ENCODE results near the gene EIF2B2.

DNA sequence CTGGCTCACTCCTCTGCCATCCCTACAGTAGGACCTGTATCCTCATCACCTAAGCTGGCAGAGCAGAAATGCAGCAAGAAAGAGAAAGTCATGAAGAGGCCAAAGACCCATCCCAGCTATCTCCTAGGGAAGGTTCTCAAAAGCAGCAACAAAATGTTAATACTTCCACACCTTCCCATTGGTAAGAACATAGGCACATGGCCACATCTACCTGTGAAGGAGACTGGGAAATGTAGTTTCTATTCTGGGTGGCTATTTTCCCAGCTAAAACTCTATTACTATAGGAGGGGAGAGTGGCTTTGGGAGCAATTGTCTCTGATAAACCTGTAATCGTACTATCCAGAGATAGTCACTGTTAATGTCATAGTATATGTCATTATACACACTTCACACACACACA, 13.7 kb upstream of the EIF2B2 start:
- TF ChIP-seq, protein P1, sequence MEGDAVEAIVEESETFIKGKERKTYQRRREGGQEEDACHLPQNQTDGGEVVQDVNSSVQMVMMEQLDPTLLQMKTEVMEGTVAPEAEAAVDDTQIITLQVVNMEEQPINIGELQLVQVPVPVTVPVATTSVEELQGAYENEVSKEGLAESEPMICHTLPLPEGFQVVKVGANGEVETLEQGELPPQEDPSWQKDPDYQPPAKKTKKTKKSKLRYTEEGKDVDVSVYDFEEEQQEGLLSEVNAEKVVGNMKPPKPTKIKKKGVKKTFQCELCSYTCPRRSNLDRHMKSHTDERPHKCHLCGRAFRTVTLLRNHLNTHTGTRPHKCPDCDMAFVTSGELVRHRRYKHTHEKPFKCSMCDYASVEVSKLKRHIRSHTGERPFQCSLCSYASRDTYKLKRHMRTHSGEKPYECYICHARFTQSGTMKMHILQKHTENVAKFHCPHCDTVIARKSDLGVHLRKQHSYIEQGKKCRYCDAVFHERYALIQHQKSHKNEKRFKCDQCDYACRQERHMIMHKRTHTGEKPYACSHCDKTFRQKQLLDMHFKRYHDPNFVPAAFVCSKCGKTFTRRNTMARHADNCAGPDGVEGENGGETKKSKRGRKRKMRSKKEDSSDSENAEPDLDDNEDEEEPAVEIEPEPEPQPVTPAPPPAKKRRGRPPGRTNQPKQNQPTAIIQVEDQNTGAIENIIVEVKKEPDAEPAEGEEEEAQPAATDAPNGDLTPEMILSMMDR (conservative IDR thresholded peaks at IDR 0.05): no peak
- no peak for TF ChIP-seq EZH2 (IDR thresholded peaks at IDR 0.05; ENCODE audit: low read depth)

All from PC-9 (cell line).